IPS-18a (cell line): ENCODE data around the gene NCKAP5.

Source experiments
- H3K27ac ChIP-seq: one replicate; pipeline ENCODE4 v1.5.1; 2013; ENCODE audit warnings: low read length
- H3K27me3 ChIP-seq: one replicate; pipeline ENCODE4 v1.6.1; 2013; ENCODE audit warnings: mild to moderate bottlenecking, low read length; ENCODE audit not compliant: control insufficient read depth, insufficient read depth
- H3K36me3 ChIP-seq: one replicate; pipeline ENCODE4 v1.6.1; 2013; ENCODE audit warnings: low read depth, low read length; ENCODE audit not compliant: control insufficient read depth
- H3K4me1 ChIP-seq: one replicate; pipeline ENCODE4 v1.6.1; 2013; ENCODE audit warnings: low read depth, low read length; ENCODE audit not compliant: control insufficient read depth
- H3K4me3 ChIP-seq: one replicate; pipeline ENCODE4 v1.5.1; 2013; ENCODE audit warnings: low read length
- H3K9ac ChIP-seq: one replicate; pipeline ENCODE4 v1.6.1; 2013; ENCODE audit warnings: mild to moderate bottlenecking, low read length, moderate library complexity
- H3K9me3 ChIP-seq: one replicate; pipeline ENCODE4 v1.6.1; 2013; ENCODE audit warnings: low read depth, low read length; ENCODE audit not compliant: control insufficient read depth

NCKAP5 gene

DNA sequence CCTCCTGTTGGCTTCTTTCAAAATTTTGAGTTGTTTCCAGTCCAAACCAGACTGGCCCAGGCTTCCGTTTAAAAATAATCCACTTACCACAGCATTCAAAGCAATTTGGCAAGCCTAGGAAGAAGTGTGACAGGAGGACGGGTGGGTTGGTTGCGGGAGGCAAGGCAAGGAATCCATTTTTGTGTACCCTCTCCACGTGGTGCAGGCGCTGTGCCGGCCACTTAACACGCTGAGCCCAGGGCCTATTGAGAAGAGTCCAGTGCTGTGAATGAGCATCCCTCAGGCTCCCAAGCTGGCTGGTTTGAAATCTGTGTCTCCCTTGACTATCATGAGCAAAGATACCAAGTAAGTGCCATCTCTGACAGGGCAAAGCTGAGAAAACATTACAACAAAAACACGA is 160.9 kb downstream of the NCKAP5 start:
- Histone ChIP-seq H3K27ac (no peak overlapping the region), H3K27me3 (peaks cover 2% of the 10 kb centered on the region)

DNA sequence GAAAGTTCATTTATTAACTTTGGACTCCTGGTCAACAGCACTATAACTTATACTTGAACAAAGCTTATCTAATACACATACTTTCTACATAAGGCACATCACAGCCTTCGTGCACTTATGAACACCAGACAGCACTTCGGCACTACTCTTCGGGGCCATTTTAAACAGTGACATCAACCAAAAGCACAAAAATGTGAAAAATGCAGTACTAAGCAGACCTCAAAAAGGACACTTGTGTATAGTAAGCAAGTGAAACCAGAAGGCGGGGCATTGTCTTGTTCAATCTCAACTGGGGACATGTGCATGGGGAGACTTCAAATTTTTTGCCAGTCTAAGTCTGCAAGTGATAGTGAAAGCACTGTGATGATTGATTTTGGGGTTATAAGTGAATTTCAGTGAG is 163.0 kb downstream of the NCKAP5 start:
- Histone ChIP-seq H3K4me3 (no peak overlapping the region), H3K9me3 (no peaks in the 10 kb centered on the region), H3K27ac (no peak overlapping the region), H3K4me1 (no peaks in the 10 kb centered on the region), H3K27me3 (no peaks in the 10 kb centered on the region), H3K36me3 (no peaks in the 10 kb centered on the region), H3K9ac (no peak overlapping the region)

More for the DNA sequence above, 160.9 kb downstream of the NCKAP5 start:
- no peaks in the 10 kb centered on the region for H3K9me3 ChIP-seq
- no peaks in the 10 kb centered on the region for H3K36me3 ChIP-seq
- H3K4me1 ChIP-seq: peaks cover 7% of the 10 kb centered on the region
- no peak overlapping the region for H3K9ac ChIP-seq
- H3K4me3 ChIP-seq: no peak overlapping the region

DNA sequence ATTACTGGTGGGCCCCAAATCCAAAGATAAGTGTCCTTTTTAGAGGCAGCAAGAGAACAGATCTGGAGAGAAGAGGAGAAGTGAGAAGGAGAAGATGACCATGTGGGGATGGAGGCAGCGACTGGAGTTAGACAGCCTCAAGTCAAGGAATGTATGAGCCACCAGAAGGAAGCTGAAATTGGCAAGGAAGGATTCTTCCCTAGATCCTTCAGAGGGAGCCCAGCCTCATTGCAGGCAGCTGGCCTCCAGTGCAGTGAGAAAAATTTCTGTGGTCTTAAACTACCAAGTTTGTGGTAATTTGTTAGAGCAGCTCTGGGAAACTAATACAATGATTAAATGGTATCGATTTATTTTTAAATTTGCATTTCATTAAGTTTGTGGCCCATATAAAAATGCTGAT is 167.9 kb downstream of the NCKAP5 start:
- Histone ChIP-seq H3K27ac (no peak overlapping the region), H3K9ac (no peak overlapping the region), H3K27me3 (no peaks in the 10 kb centered on the region)

DNA sequence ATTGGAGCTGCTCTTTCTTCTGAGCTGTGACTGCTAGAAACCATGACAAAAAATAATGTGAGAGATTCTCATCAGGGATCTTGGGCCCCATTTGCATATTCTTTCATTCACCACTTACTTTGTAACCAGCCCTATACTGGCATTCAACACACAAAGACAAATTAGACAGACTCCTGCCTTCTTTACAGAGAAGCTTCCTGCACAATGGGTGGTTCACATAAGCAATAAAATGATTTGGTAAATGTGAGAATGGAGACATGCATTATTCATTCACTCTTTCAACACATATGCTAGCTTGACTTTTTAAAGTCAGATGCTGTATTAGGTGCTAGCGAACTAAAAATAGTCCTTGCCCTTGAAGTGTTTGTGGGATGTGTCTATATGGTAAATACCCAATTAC is 174.4 kb downstream of the NCKAP5 start:
- H3K4me1 ChIP-seq: peaks cover 3% of the 10 kb centered on the region
- peaks cover 6% of the 10 kb centered on the region for H3K9me3 ChIP-seq
- H3K27me3 ChIP-seq: no peaks in the 10 kb centered on the region
- H3K4me3 ChIP-seq: no peak overlapping the region
- no peaks in the 10 kb centered on the region for H3K36me3 ChIP-seq
- H3K9ac ChIP-seq: no peak overlapping the region
- no peak overlapping the region for H3K27ac ChIP-seq

More for the DNA sequence above, 167.9 kb downstream of the NCKAP5 start:
- Histone ChIP-seq H3K4me3 (no peak overlapping the region), H3K4me1 (no peaks in the 10 kb centered on the region), H3K9me3 (no peaks in the 10 kb centered on the region), H3K36me3 (no peaks in the 10 kb centered on the region)

DNA sequence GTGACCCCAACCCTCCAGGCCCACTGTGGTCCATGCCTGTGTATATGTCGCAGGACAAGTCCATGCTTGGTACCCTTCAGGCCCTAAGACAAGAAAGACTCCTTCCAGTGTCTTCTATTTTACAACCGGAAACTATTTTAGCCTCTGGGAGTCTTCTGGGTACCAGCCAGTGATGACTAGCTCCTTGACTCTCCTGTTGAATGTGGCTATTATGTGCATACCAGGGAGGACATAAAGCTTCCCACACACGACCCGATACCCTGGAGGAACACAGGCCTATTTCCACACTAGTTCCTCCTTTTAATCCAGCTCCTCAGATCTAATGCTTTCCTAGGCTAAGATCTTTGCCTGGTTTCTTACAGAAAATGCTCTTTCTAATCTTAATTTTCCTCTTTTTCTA is 178.1 kb downstream of the NCKAP5 start:
- H3K27ac ChIP-seq: no peak overlapping the region
- no peaks in the 10 kb centered on the region for H3K27me3 ChIP-seq
- H3K9me3 ChIP-seq: peaks cover 6% of the 10 kb centered on the region
- H3K4me3 ChIP-seq: no peak overlapping the region
- H3K36me3 ChIP-seq: no peaks in the 10 kb centered on the region
- H3K4me1 ChIP-seq: peaks cover 3% of the 10 kb centered on the region
- no peak overlapping the region for H3K9ac ChIP-seq

DNA sequence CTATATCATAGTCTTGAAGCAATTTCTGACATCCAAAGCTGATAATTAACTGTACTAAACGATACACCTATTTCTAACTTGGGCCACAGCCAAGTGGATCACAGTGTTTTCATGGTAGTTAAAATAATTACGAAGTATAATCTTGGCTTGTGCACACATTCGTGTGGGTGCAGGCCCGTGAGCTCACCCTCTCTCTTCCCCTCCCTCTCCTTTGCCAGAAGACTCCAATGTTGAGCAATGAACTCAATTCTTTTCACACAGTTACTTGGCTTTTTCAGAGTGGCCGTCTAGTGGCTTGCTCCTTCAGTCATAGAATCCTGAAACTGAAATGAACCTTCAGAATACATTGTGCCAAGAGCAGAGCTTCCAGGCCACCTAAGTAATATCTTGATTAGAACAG is 178.7 kb downstream of the NCKAP5 start:
- no peaks in the 10 kb centered on the region for H3K27me3 ChIP-seq
- H3K9me3 ChIP-seq: peaks cover 6% of the 10 kb centered on the region
- H3K4me1 ChIP-seq: peaks cover 3% of the 10 kb centered on the region
- H3K9ac ChIP-seq: no peak overlapping the region
- H3K36me3 ChIP-seq: no peaks in the 10 kb centered on the region
- no peak overlapping the region for H3K4me3 ChIP-seq
- H3K27ac ChIP-seq: no peak overlapping the region

DNA sequence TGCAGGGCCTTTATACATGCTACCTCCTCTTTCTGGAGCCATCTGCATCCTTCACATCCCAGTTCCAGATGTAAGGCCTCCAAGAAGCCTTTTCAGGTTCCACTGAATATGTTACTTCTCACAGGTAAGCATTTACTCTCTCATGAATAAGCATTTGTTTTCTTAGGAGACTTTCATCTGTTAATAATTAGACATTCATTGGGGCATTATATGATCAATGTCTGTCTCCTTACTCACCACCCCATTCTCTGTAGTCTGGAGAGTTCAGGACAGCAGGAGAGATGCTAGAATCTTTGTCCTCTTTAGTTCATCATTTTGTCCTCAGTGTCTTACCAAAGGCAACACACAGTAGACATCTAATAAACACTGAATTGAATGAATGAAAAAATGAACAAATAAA is 185.7 kb downstream of the NCKAP5 start:
- no peak overlapping the region for H3K4me3 ChIP-seq
- peaks cover 9% of the 10 kb centered on the region for H3K4me1 ChIP-seq
- H3K9me3 ChIP-seq: no peaks in the 10 kb centered on the region
- H3K36me3 ChIP-seq: no peaks in the 10 kb centered on the region
- no peak overlapping the region for H3K27ac ChIP-seq
- H3K9ac ChIP-seq: no peak overlapping the region
- no peaks in the 10 kb centered on the region for H3K27me3 ChIP-seq

DNA sequence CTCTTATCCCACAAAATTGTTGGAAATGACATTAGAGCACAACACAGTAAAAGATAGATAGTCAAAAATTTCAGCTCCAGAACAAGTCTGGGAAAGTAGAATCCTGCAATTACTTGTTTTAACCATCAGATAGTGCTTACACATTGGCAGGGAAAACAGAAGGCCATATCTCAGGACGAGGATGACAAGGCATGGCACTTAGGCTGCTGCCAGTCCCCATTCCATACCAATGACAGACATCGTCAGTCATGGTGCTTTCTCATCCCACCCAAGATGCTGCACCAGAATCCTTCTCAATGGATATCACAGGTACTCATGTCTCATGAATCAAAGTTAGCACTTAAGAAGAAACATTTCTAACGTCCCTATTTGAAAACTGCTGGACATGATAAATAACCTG is 187.3 kb downstream of the NCKAP5 start:
- Histone ChIP-seq H3K4me3 (no peak overlapping the region), H3K27ac (no peak overlapping the region), H3K27me3 (no peaks in the 10 kb centered on the region), H3K36me3 (no peaks in the 10 kb centered on the region), H3K9me3 (no peaks in the 10 kb centered on the region), H3K4me1 (peaks cover 14% of the 10 kb centered on the region), H3K9ac (no peak overlapping the region)

DNA sequence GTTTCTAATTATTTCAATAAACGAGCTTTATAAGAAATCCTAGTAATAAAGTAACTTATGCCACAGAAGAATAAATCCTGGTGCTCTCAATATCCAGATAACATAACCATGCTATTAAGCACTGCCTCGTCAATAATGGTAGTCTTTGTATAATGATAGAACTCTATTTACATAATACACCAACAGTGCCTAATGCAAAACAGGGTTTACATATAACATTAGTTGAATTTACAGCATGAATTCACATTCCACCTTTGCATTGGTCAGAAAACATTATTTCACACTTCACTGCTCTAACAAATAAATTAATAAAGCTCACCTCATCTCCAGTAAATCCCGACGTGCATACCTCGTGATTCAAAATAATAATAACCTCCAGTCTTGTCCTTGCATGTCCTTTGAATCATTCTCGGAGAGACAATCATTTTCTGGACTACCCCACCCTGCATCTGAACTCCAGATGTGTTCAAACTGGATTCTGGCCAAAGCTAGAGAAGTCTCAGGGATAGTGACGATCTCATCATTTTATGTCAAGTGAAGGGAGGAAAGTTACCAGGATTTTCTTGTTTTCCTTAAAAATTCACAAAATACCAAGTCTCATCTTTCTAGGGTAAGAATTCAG is 189.2 kb downstream of the NCKAP5 start:
- Histone ChIP-seq H3K4me1 (peaks cover 14% of the 10 kb centered on the region), H3K36me3 (no peaks in the 10 kb centered on the region), H3K4me3 (no peak overlapping the region), H3K9ac (no peak overlapping the region), H3K9me3 (no peaks in the 10 kb centered on the region), H3K27me3 (no peaks in the 10 kb centered on the region), H3K27ac (no peak overlapping the region)

DNA sequence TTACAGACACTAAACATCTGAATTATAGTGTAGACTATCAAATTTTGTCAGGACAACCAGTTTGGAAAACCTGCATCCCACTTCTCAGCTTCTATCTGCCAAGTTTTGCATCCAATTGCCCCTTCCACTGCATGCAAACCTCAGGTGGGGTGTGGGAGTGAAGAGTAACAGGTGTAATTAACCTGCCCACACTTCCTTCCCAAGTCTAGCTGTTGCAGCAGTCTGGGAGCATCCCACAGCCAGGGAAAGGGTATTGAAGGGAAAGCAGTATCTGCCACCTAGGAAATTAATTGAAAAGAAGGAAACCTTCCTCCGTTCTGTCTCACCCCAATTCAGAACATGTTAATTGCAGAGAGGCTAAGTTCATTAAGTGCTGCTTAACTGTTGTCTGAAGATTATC is 189.9 kb downstream of the NCKAP5 start:
- Histone ChIP-seq H3K27me3 (no peaks in the 10 kb centered on the region), H3K36me3 (no peaks in the 10 kb centered on the region), H3K9ac (no peak overlapping the region), H3K4me1 (peaks cover 14% of the 10 kb centered on the region), H3K9me3 (no peaks in the 10 kb centered on the region), H3K27ac (no peak overlapping the region), H3K4me3 (no peak overlapping the region)

DNA sequence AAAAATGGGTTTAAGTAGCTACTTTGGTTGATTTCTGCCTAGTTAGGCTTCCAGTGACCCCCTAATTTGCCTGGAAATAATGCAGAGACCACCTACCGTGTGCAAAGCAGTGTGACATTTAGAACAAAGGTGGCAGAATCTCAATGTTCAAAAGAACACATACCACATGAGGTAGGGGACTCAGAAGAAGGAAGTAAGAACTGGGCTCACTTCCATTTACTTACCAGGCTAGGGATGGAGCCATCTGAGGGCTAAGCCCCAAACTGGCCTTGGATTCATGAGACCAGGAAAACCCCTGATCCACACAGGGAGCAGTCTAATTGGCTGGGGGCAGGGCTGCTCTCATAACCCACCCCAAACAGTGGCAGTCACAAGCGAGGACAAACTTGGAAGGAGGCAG is 190.7 kb downstream of the NCKAP5 start:
- H3K9me3 ChIP-seq: no peaks in the 10 kb centered on the region
- H3K27ac ChIP-seq: no peak overlapping the region
- H3K36me3 ChIP-seq: no peaks in the 10 kb centered on the region
- no peak overlapping the region for H3K4me3 ChIP-seq
- H3K27me3 ChIP-seq: no peaks in the 10 kb centered on the region
- peaks cover 14% of the 10 kb centered on the region for H3K4me1 ChIP-seq
- no peak overlapping the region for H3K9ac ChIP-seq

DNA sequence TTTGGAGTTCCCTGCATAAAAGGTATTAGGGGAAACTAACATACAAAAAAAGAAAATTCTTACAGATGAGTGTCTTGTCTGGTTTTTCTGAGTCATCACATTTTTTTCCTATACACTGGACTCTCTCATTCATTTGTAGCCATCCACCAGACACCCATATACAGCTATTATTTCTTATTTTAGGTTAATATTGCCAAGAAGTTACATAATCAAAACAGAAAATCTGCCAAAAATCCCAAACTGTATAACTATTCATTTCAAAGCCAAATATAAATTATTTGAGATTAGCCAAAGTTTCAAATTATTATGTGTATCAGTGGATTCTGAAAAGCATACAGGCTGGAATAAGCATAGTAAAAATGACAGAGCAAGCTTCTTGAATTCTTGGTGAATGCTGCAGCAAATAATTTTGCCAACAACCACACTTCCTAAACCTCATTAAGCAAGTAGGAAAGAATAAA is 191.2 kb downstream of the NCKAP5 start:
- Histone ChIP-seq H3K9ac (no peak overlapping the region), H3K4me1 (peaks cover 14% of the 10 kb centered on the region), H3K36me3 (no peaks in the 10 kb centered on the region), H3K27me3 (no peaks in the 10 kb centered on the region), H3K4me3 (no peak overlapping the region), H3K27ac (no peak overlapping the region), H3K9me3 (no peaks in the 10 kb centered on the region)
